Measurements from ENCODE around the gene CYS1. TPM values are rescaled to one million over a fixed set of nuclear protein-coding genes. Genes with fewer than 3 reads are reported as not detected.

Gene CYS1
- total and polyA plus RNA-seq, 2 of the 13 experiments (the other 11 are each of a cell fraction or from before 2014, with no cell fraction given), result 0.04 TPM; not detected in 1

GRCh38 chr2:10091182-10091888, 11.1 kb upstream of the CYS1 start:
- intact Hi-C loops (cut with micrococcal nuclease; ENCODE audit: unreplicated experiment), result no loop called here
- Histone ChIP-seq H3K4me1 (ENCODE audit: insufficient read depth, low read length) (peaks cover 12% of the 10 kb centered on the region), H2AFZ (ENCODE audit: low read length) (no peak overlapping the region), H4K20me1 (ENCODE audit: insufficient read depth, low read length) (no peaks in the 10 kb centered on the region), H3K4me3 (replicated peaks in 1 of 3; ENCODE audit: insufficient read depth in 1 of 3, low read depth in 2 of 3, low read length in 3 of 3) (no peak overlapping the region), H3K9me3 (ENCODE audit: low read length) (no peaks in the 10 kb centered on the region), H3K9ac (ENCODE audit: insufficient read depth, low read depth, low read length) (no peak overlapping the region), H3K36me3 (replicated peaks in 1 of 2; ENCODE audit: control insufficient read depth in 1 of 2, insufficient read depth in 2 of 2, low read length in 2 of 2) (no peaks in the 10 kb centered on the region), H3K79me2 (ENCODE audit: insufficient read depth, low read length) (no peaks in the 10 kb centered on the region), H3K27ac (ENCODE audit: extremely low read length, insufficient read depth, low read length) (no peak overlapping the region), H3K4me2 (ENCODE audit: low read depth, low read length) (no peak overlapping the region), H3K27me3 (ENCODE audit: control insufficient read depth in 1 of 2, insufficient read depth in 2 of 2, low read length in 2 of 2) (peaks cover 2 to 26% of the 10 kb centered on the region in 2 experiments)
- BruUV-seq (replicated peaks), result no TSS peak
- DNase-seq (ENCODE audit: low spot score) (no peak), ATAC-seq (no peak), FAIRE-seq (no peak)
- CTCF ChIA-PET (ENCODE audit: low intra/inter-chr PET ratio, low total read pairs), result no interaction called here
- no peak for TF ChIP-seq STAT5B (CRISPR knock-in tag; IDR thresholded peaks at IDR 0.05)
- no peak for TF ChIP-seq TOE1 (CRISPR knock-in tag; IDR thresholded peaks at IDR 0.05)
- TF ChIP-seq AGO1 (IDR thresholded peaks at IDR 0.05; ENCODE audit: low read depth, low read length, poor library complexity, severe bottlenecking), result no peak
- TF ChIP-seq PHB2 (IDR thresholded peaks at IDR 0.05; ENCODE audit: partially characterized antibody), result no peak
- TF ChIP-seq ATM (IDR thresholded peaks at IDR 0.05; ENCODE audit: borderline replicate concordance), result no peak
- TF ChIP-seq PRMT3 (CRISPR knock-in tag; IDR thresholded peaks at IDR 0.05; ENCODE audit: borderline replicate concordance, low read depth), result no peak
- no peak for TF ChIP-seq ATF7 (IDR thresholded peaks at IDR 0.05)
- TF ChIP-seq ATF7 (CRISPR knock-in tag; IDR thresholded peaks at IDR 0.05), result no peak
- no peak for TF ChIP-seq SIN3A (IDR thresholded peaks at IDR 0.05; ENCODE audit: borderline replicate concordance, low read depth, low read length)
- TF ChIP-seq ZNF597 (CRISPR knock-in tag; IDR thresholded peaks at IDR 0.05), result no peak
- no peak for TF ChIP-seq ZNF552 (CRISPR knock-in tag; IDR thresholded peaks at IDR 0.05; ENCODE audit: borderline replicate concordance)
- no peak for TF ChIP-seq CAMTA2 (CRISPR knock-in tag; IDR thresholded peaks at IDR 0.05; ENCODE audit: borderline replicate concordance)
- TF ChIP-seq ZSCAN29 (CRISPR knock-in tag; conservative IDR thresholded peaks at IDR 0.05), result no peak
- no peak for TF ChIP-seq HMG20A (CRISPR knock-in tag; IDR thresholded peaks at IDR 0.05; ENCODE audit: borderline replicate concordance)
- TF ChIP-seq KLF16 (CRISPR knock-in tag; IDR thresholded peaks at IDR 0.05), result no peak
- no peak for TF ChIP-seq FOXP4 (CRISPR knock-in tag; IDR thresholded peaks at IDR 0.05)
- TF ChIP-seq MIXL1 (CRISPR knock-in tag; IDR thresholded peaks at IDR 0.05), result no peak
- no peak for TF ChIP-seq ZNF235 (CRISPR knock-in tag; IDR thresholded peaks at IDR 0.05; ENCODE audit: borderline replicate concordance)
- no peak for TF ChIP-seq ZNF549 (CRISPR knock-in tag; IDR thresholded peaks at IDR 0.05)
- TF ChIP-seq ZBTB8A (CRISPR knock-in tag; IDR thresholded peaks at IDR 0.05; ENCODE audit: borderline replicate concordance, low read depth), result no peak
- POLR2A ChIA-PET, result no interaction called here
- WGBS (ENCODE audit: low lambda C conversion rate), result 87% methylated on average over 49 of the region's 52 CpGs
- in situ Hi-C loops (cut with HindIII; ENCODE audit: extremely low pct_ligation_motif_present, low pct_unique_long_range_greater_than_20kb), result no loop called here

All from HepG2 (cell line).